LNCaP clone FGC (cell line): ENCODE measurements around the gene GHRHR.

Experiments used
- DNase-seq: peaks from one replicate; pipeline ENCODE4 v3.0.0-alpha.2; 2011; ENCODE audit warnings: low read depth
- H3K4me3 ChIP-seq: 2 replicates; pipeline ENCODE4 v1.5.1; 2011; ENCODE audit warnings: mild to moderate bottlenecking, low read depth, low read length, control low read depth
- CTCF ChIP-seq: IDR thresholded peaks from 2 replicates; pipeline ENCODE4 v1.5.1; 2012; ENCODE audit warnings: mild to moderate bottlenecking; ENCODE audit not compliant: control insufficient read depth, insufficient read depth; ENCODE audit errors: extremely low read depth

GHRHR gene

GRCh38 chr7:30936650-30937245 is 27.0 kb upstream of the GHRHR start:
- no peak overlapping the region for H3K4me3 ChIP-seq
- no peak for DNase-seq
- no peak for TF ChIP-seq CTCF

- no peak for DNase-seq
- H3K4me3 ChIP-seq, result no peak overlapping the region
- no peak for TF ChIP-seq CTCF
These were observed 26.3 kb upstream of the GHRHR start for GRCh38 chr7:30937416-30937815.

- peak; percentile 99 for TF ChIP-seq CTCF
- DNase-seq, result peak; percentile 59
- no peak overlapping the region for H3K4me3 ChIP-seq
These were observed 25.1 kb upstream of the GHRHR start for GRCh38 chr7:30938435-30939316.

DNA sequence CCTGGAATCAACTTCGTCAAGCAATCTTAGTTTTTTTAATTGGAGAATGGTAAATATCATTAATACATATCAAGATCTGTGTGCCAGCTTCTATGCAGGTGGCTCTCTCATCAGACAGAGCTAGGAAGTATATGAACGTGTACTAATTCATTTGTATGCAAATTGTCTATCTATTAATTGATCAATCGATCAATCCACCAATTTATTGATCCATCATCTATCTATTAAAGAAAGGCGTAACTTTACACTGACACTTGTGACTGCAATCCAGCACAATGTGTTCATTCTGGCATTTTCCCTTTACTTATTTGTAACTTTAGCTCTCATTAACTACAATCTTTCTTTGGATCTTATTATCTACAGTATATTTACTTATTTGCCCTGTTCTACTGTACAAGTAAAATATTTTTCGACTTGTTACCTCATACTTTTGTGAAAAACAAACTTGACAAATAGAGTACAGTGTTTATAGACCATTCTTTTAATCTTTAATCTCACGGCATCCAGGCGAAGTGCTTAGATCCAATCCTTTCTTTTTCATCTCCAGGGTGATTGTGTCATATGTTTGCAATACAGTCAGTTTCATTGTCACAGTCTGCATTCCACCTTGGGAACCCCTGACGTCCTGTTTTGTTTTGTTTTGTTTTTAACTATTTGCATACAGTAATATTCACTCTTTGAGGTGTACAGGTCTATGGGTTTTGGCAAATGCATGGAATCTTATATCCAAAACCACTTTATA is 22.0 kb upstream of the GHRHR start:
- no peak for TF ChIP-seq CTCF
- no peak overlapping the region for H3K4me3 ChIP-seq
- DNase-seq, result peak; percentile 40

GRCh38 chr7:30950197-30950596 is 13.6 kb upstream of the GHRHR start:
- no peak overlapping the region for H3K4me3 ChIP-seq
- TF ChIP-seq CTCF, result no peak
- no peak for DNase-seq

DNA sequence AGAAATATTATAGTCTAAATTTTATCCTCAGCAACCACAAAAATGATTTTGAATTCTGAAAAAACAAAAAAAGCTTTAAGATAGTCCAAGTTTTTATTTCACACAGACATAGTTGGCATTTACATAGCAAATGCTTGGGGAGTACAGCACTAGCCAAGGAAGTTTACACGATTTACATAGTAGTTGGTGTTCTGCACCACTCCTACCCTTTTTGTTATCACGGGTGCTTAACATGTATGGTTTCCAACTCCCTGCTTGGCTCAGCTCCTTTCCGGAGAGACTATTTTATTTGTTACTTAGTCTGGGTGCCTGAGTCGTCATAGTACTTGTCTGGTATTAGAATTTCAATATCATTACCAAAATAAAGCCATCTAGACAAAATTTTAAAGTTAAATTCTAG is 8.8 kb upstream of the GHRHR start:
- H3K4me3 ChIP-seq, result no peak overlapping the region
- DNase-seq, result no peak
- no peak for TF ChIP-seq CTCF
